Right atrium auricular region (tissue), 2 donors: Measurements from ENCODE around the gene KCNK3. TPM values are rescaled to one million over a fixed set of nuclear protein-coding genes. Genes with fewer than 3 reads are reported as not detected.

Source experiments
- DNase-seq: peaks from one replicate; pipeline ENCODE4 v3.0.0-alpha.2; 2019; ENCODE audit warnings: low spot score
- H3K27ac ChIP-seq, 2 donors: fragments of 200-600 bp; sonication (generic); 1 replicate in 1 of 2; 2 replicates in 1 of 2; pipeline ENCODE4 v1.5.1; 2016 to 2019
- H3K27me3 ChIP-seq, 2 donors: fragments of 200-600 bp; sonication (generic); one replicate each; pipeline versions ENCODE4 v1.5.1 to v1.6.0; 2017 to 2019
- H3K36me3 ChIP-seq: fragments of 200-600 bp; sonication (generic); one replicate; pipeline ENCODE4 v1.5.1; 2016
- H3K4me1 ChIP-seq, 2 donors: fragments of 200-600 bp; sonication (generic); one replicate each; pipeline versions ENCODE4 v1.5.1 to v1.6.0; 2017 to 2019
- H3K4me3 ChIP-seq, 2 donors: fragments of 200-600 bp; sonication (generic); 1 replicate in 1 of 2; 2 replicates in 1 of 2; pipeline ENCODE4 v1.5.1; 2017 to 2019; ENCODE audit warnings: mild to moderate bottlenecking in 1 of 2, moderate library complexity in 1 of 2
- H3K9me3 ChIP-seq, 2 donors: fragments of 200-600 bp; sonication (generic); one replicate each; pipeline ENCODE4 v1.5.1; 2019
- CTCF ChIP-seq, 2 donors: fragments of 200-600 bp; sonication (generic); IDR thresholded peaks; one replicate each; pipeline ENCODE4 v1.5.1; 2019; ENCODE audit warnings: antibody characterized with exemption in 2 of 2
- total RNA-seq, 2 donors: library from RNA; depleted of rRNA; stranded (reverse); fragments of >200 nt; gene quantifications; one replicate each; pipeline ENCODE4 v1.1.0, GENCODE V29; 2016

KCNK3 gene
- total RNA-seq, 2 donors from 2014 or later, result 47.5 to 50.0 TPM

- TF ChIP-seq CTCF (IDR thresholded peaks at IDR 0.05), result no peak
- H3K27ac ChIP-seq, result no peak overlapping the region
- H3K4me1 ChIP-seq, result peaks cover 0 to 24% of the 10 kb centered on the region in 2 donors
- H3K9me3 ChIP-seq, result no peaks in the 10 kb centered on the region
- no peak overlapping the region for H3K4me3 ChIP-seq
- no peak for DNase-seq
- no peaks in the 10 kb centered on the region for H3K36me3 ChIP-seq
- H3K27me3 ChIP-seq, result no peaks in the 10 kb centered on the region
Measured at GRCh38 chr2:26685989-26686839, 6.3 kb upstream of the KCNK3 start.

- Histone ChIP-seq H3K27ac (no peak overlapping the region), H3K4me1 (peaks cover 0 to 24% of the 10 kb centered on the region in 2 donors), H3K4me3 (no peak overlapping the region), H3K36me3 (no peaks in the 10 kb centered on the region), H3K9me3 (no peaks in the 10 kb centered on the region), H3K27me3 (no peaks in the 10 kb centered on the region)
- no peak for TF ChIP-seq CTCF (IDR thresholded peaks at IDR 0.05)
- DNase-seq, result no peak
Measured at GRCh38 chr2:26687328-26687727, 5.2 kb upstream of the KCNK3 start.

GRCh38 chr2:26687801-26688200 is 4.7 kb upstream of the KCNK3 start:
- TF ChIP-seq CTCF (IDR thresholded peaks at IDR 0.05), result no peak
- H3K27me3 ChIP-seq, result no peaks in the 10 kb centered on the region
- H3K9me3 ChIP-seq, result no peaks in the 10 kb centered on the region
- H3K36me3 ChIP-seq, result no peaks in the 10 kb centered on the region
- no peak for DNase-seq
- H3K4me3 ChIP-seq, result no peak overlapping the region
- peaks cover 0 to 23% of the 10 kb centered on the region in 2 donors for H3K4me1 ChIP-seq
- H3K27ac ChIP-seq, result no peak overlapping the region

GRCh38 chr2:26691161-26691560 is 1.4 kb upstream of the KCNK3 start:
- Histone ChIP-seq H3K9me3 (no peaks in the 10 kb centered on the region), H3K4me1 (peaks cover 0 to 44% of the 10 kb centered on the region in 2 donors), H3K27ac (peak overlapping the region; percentile 76 to 94), H3K36me3 (no peaks in the 10 kb centered on the region), H3K4me3 (no peak overlapping the region), H3K27me3 (no peaks in the 10 kb centered on the region)
- no peak for TF ChIP-seq CTCF (IDR thresholded peaks at IDR 0.05)
- peak; percentile 63 for DNase-seq

GRCh38 chr2:26691881-26692278 is 642 bp upstream of the KCNK3 start:
- peak overlapping the region in 1 of 2 donors; percentile 6 for H3K4me3 ChIP-seq
- peaks cover 0 to 51% of the 10 kb centered on the region in 2 donors for H3K4me1 ChIP-seq
- H3K27me3 ChIP-seq, result no peaks in the 10 kb centered on the region

More at GRCh38 chr2:26691881-26692278, 642 bp upstream of the KCNK3 start:
- Histone ChIP-seq H3K36me3 (no peaks in the 10 kb centered on the region), H3K9me3 (no peaks in the 10 kb centered on the region), H3K27ac (peak overlapping the region; percentile 76 to 94)
- DNase-seq, result no peak
- no peak for TF ChIP-seq CTCF (IDR thresholded peaks at IDR 0.05)
